ENCODE data around the gene DHX34. TPM values are rescaled to one million over a fixed set of nuclear protein-coding genes. Genes with fewer than 3 reads are reported as not detected.
"Not testable (repeated sequence)": the region's sequence is repeated elsewhere in the genome, so short reads cannot be mapped to it uniquely, and the experiment has no call there.

DHX34 gene
- polyA plus RNA-seq: 10 to 100 TPM in 1 of 2 donors, 1 to 10 TPM in 1; 9.4 to 15.6 TPM

DNA sequence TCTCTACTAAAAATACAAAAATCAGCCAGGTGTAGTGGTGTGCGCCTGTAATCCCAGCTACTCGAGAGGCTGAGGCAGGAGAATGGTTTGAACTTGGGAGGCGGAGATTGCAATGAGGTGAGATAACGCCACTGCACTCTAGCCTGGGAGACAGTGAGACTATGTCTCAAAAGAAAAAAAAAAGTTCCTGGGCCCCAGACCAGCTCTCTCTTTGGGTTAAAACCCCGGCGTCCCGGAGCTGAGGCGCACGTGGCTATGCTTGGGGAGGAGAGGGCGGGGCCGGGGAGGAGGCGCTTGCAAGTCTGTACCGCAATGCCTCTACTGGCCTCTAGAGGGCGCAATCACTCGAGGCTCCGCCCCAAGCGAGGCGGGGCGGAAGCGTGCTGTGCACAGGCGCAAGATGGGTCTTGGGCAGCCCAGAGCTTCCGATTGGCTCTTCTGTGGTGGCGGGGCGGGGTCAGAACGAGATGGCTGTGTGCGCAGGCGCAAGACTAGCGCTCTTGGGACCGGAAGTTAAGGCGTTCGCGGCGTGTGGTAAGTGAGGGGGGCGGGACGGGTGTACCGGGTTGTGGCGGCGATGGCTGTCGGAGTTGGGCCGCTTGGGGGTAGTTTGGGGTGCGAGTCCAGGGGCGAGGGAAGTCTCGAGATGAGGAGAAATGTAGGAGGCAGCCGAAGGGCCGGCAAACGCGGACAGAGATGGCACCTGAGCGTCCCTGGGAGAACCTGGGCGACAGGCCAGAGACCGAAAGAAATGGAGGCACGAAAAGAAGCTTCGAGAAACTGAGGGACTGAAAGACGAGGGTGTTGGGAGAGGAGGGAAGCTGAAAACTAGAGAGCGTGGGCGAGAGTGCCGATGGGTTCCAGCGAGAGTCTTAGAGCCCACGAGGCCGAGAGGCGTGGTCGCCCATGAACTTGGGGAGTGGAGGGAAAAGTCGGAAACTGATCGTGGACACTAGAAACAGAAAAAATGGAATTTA, at the start of gene DHX34:
DHX34 (plus strand) TSS at position 497 of the 977 bp plus-strand sequence. CDS start 3,716 bp downstream, outside the sequence.
- WGBS, 2 donors: 3% methylated on average over 62 to 63 of the region's 63 CpGs
- Histone ChIP-seq H3K27ac (ENCODE audit: low read depth in 2 of 2, low read length in 1 of 2) (peak within 1 kb of the TSS; percentile 60 to 69), H3K27me3 (ENCODE audit: control insufficient read depth in 1 of 2, insufficient read depth in 2 of 2, low read length in 2 of 2) (no peaks in the 10 kb centered on the region), H3K9me3 (ENCODE audit: control insufficient read depth in 2 of 2, insufficient read depth in 1 of 2, low read depth in 1 of 2, low read length in 1 of 2) (no peaks in the 10 kb centered on the region), H3K36me3 (ENCODE audit: control insufficient read depth in 2 of 2, insufficient read depth in 2 of 2, low read length in 1 of 2) (peaks cover 8 to 10% of the 10 kb centered on the region in 2 donors), H3K4me3 (ENCODE audit: low read depth in 1 of 2, low read length in 2 of 2) (peak within 1 kb of the TSS; percentile 71 to 87), H3K4me1 (ENCODE audit: control insufficient read depth in 2 of 2, insufficient read depth in 2 of 2, low read length in 1 of 2) (no peaks in the 10 kb centered on the region)

- WGBS, 2 donors: 92 to 93% methylated on average over 13 to 14 of the region's 14 CpGs
Observed at GRCh38 chr19:47300867-47301266, 48.2 kb upstream of the DHX34 start.

GRCh38 chr19:47302249-47302648, 46.9 kb upstream of the DHX34 start:
- no peaks in the 10 kb centered on the region for H3K27me3 ChIP-seq (ENCODE audit: control insufficient read depth in 1 of 2, insufficient read depth in 2 of 2, low read length in 2 of 2)
- no peak overlapping the region for H3K27ac ChIP-seq (ENCODE audit: low read depth in 2 of 2, low read length in 1 of 2)
- WGBS, 2 donors: 92% methylated on average over 10 of the region's 10 CpGs
- no peak overlapping the region for H3K4me3 ChIP-seq (ENCODE audit: low read depth in 1 of 2, low read length in 2 of 2)
- no peaks in the 10 kb centered on the region for H3K9me3 ChIP-seq (ENCODE audit: control insufficient read depth in 2 of 2, insufficient read depth in 1 of 2, low read depth in 1 of 2, low read length in 1 of 2)
- no peaks in the 10 kb centered on the region for H3K36me3 ChIP-seq (ENCODE audit: control insufficient read depth in 2 of 2, insufficient read depth in 2 of 2, low read length in 1 of 2)
- H3K4me1 ChIP-seq (ENCODE audit: control insufficient read depth in 2 of 2, insufficient read depth in 2 of 2, low read length in 1 of 2): peaks cover 0 to 2% of the 10 kb centered on the region in 2 donors

More at GRCh38 chr19:47300867-47301266, 48.2 kb upstream of the DHX34 start:
- not testable (repeated sequence) for H3K9me3 ChIP-seq (ENCODE audit: control insufficient read depth in 2 of 2, insufficient read depth in 1 of 2, low read depth in 1 of 2, low read length in 1 of 2); H3K27ac ChIP-seq (ENCODE audit: low read depth in 2 of 2, low read length in 1 of 2); H3K4me3 ChIP-seq (ENCODE audit: low read depth in 1 of 2, low read length in 2 of 2); H3K4me1 ChIP-seq (ENCODE audit: control insufficient read depth in 2 of 2, insufficient read depth in 2 of 2, low read length in 1 of 2); H3K27me3 ChIP-seq (ENCODE audit: control insufficient read depth in 1 of 2, insufficient read depth in 2 of 2, low read length in 2 of 2); H3K36me3 ChIP-seq (ENCODE audit: control insufficient read depth in 2 of 2, insufficient read depth in 2 of 2, low read length in 1 of 2)

DNA sequence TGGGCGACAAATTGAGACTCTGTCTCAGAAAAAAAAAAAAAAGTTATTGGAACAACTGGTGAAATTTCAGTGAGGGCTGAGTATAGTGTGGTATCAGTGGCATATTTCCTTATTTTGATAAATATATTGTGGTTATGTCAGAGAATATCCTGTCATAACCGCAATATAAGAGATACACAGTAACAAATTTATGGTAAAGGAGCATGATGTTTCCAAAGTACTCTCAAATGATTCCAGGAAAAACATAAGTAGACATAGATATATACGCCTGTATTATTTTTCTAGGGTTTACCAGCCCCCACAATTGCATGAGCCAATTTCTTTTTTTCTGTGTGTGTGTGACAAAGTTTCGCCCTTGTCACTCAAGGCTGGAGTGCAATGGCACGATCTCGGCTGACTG, 45.1 kb upstream of the DHX34 start:
- WGBS, 2 donors: 73 to 82% methylated on average over 6 of the region's 6 CpGs
- H3K27ac ChIP-seq (ENCODE audit: low read depth in 2 of 2, low read length in 1 of 2): no peak overlapping the region
- H3K36me3 ChIP-seq (ENCODE audit: control insufficient read depth in 2 of 2, insufficient read depth in 2 of 2, low read length in 1 of 2): no peaks in the 10 kb centered on the region
- no peak overlapping the region for H3K4me3 ChIP-seq (ENCODE audit: low read depth in 1 of 2, low read length in 2 of 2)
- H3K27me3 ChIP-seq (ENCODE audit: control insufficient read depth in 1 of 2, insufficient read depth in 2 of 2, low read length in 2 of 2): no peaks in the 10 kb centered on the region
- H3K9me3 ChIP-seq (ENCODE audit: control insufficient read depth in 2 of 2, insufficient read depth in 1 of 2, low read depth in 1 of 2, low read length in 1 of 2): no peaks in the 10 kb centered on the region
- peaks cover 0 to 2% of the 10 kb centered on the region in 2 donors for H3K4me1 ChIP-seq (ENCODE audit: control insufficient read depth in 2 of 2, insufficient read depth in 2 of 2, low read length in 1 of 2)

DNA sequence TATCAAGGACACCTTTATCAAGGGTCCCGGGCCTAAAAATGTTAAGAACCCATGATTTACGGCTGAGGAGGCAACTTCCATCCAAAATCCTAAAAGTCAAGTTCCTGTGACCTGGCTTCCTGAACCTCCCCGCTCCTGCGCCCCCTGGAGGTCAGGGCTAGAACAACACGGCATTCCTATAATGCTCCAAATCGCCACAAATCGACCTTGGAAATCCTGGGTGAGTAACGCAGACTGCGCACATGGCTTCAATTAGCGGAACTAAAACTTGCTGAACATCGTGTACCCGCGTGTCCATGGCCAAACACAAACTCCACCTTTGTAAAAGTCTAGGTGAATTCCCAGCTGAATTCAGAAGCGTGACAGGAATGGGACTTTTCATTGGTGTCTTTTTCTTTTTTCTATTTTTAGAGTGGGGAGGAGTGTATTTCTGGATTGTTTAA, 43.8 kb upstream of the DHX34 start:
- whole genome bisulfite sequencing, 2 donors: 4 to 6% methylated on average over 14 of the region's 14 CpGs
- Histone ChIP-seq H3K9me3 (ENCODE audit: control insufficient read depth in 2 of 2, insufficient read depth in 1 of 2, low read depth in 1 of 2, low read length in 1 of 2) (no peaks in the 10 kb centered on the region), H3K36me3 (ENCODE audit: control insufficient read depth in 2 of 2, insufficient read depth in 2 of 2, low read length in 1 of 2) (no peaks in the 10 kb centered on the region), H3K4me1 (ENCODE audit: control insufficient read depth in 2 of 2, insufficient read depth in 2 of 2, low read length in 1 of 2) (peaks cover 0 to 2% of the 10 kb centered on the region in 2 donors), H3K27ac (ENCODE audit: low read depth in 2 of 2, low read length in 1 of 2) (no peak overlapping the region), H3K4me3 (ENCODE audit: low read depth in 1 of 2, low read length in 2 of 2) (no peak overlapping the region), H3K27me3 (ENCODE audit: control insufficient read depth in 1 of 2, insufficient read depth in 2 of 2, low read length in 2 of 2) (no peaks in the 10 kb centered on the region)

- no peaks in the 10 kb centered on the region for H3K9me3 ChIP-seq (ENCODE audit: control insufficient read depth in 2 of 2, insufficient read depth in 1 of 2, low read depth in 1 of 2, low read length in 1 of 2)
- no peak overlapping the region for H3K4me3 ChIP-seq (ENCODE audit: low read depth in 1 of 2, low read length in 2 of 2)
- H3K27me3 ChIP-seq (ENCODE audit: control insufficient read depth in 1 of 2, insufficient read depth in 2 of 2, low read length in 2 of 2): no peaks in the 10 kb centered on the region
- WGBS, 2 donors: 88 to 95% methylated on average over 3 of the region's 3 CpGs
- no peaks in the 10 kb centered on the region for H3K36me3 ChIP-seq (ENCODE audit: control insufficient read depth in 2 of 2, insufficient read depth in 2 of 2, low read length in 1 of 2)
- no peak overlapping the region for H3K27ac ChIP-seq (ENCODE audit: low read depth in 2 of 2, low read length in 1 of 2)
- peaks cover 0 to 2% of the 10 kb centered on the region in 2 donors for H3K4me1 ChIP-seq (ENCODE audit: control insufficient read depth in 2 of 2, insufficient read depth in 2 of 2, low read length in 1 of 2)
Observed at GRCh38 chr19:47306303-47306702, 42.8 kb upstream of the DHX34 start.

- Histone ChIP-seq H3K27me3 (ENCODE audit: control insufficient read depth in 1 of 2, insufficient read depth in 2 of 2, low read length in 2 of 2) (no peaks in the 10 kb centered on the region), H3K4me3 (ENCODE audit: low read depth in 1 of 2, low read length in 2 of 2) (no peak overlapping the region), H3K27ac (ENCODE audit: low read depth in 2 of 2, low read length in 1 of 2) (no peak overlapping the region), H3K36me3 (ENCODE audit: control insufficient read depth in 2 of 2, insufficient read depth in 2 of 2, low read length in 1 of 2) (no peaks in the 10 kb centered on the region), H3K4me1 (ENCODE audit: control insufficient read depth in 2 of 2, insufficient read depth in 2 of 2, low read length in 1 of 2) (peaks cover 0 to 2% of the 10 kb centered on the region in 2 donors), H3K9me3 (ENCODE audit: control insufficient read depth in 2 of 2, insufficient read depth in 1 of 2, low read depth in 1 of 2, low read length in 1 of 2) (no peaks in the 10 kb centered on the region)
- 58 to 65% methylated on average over 8 of the region's 8 CpGs for WGBS, 2 donors
Observed at GRCh38 chr19:47309038-47309437, 40.1 kb upstream of the DHX34 start.

GRCh38 chr19:47309608-47310007, 39.5 kb upstream of the DHX34 start, which contains the start of gene C5AR1:
Gene C5AR1, plus strand, starts transcription at chr19:47309861. Its CDS starts 35 bp downstream, at chr19:47309896.
- H3K27ac ChIP-seq (ENCODE audit: low read depth in 2 of 2, low read length in 1 of 2): no peak within 1 kb of the TSS
- H3K4me3 ChIP-seq (ENCODE audit: low read depth in 1 of 2, low read length in 2 of 2): no peak within 1 kb of the TSS
- H3K27me3 ChIP-seq (ENCODE audit: control insufficient read depth in 1 of 2, insufficient read depth in 2 of 2, low read length in 2 of 2): no peaks in the 10 kb centered on the region

GRCh38 chr19:47310323-47310722, 38.8 kb upstream of the DHX34 start:
- no peaks in the 10 kb centered on the region for H3K27me3 ChIP-seq (ENCODE audit: control insufficient read depth in 1 of 2, insufficient read depth in 2 of 2, low read length in 2 of 2)
- H3K9me3 ChIP-seq (ENCODE audit: control insufficient read depth in 2 of 2, insufficient read depth in 1 of 2, low read depth in 1 of 2, low read length in 1 of 2): no peaks in the 10 kb centered on the region
- H3K36me3 ChIP-seq (ENCODE audit: control insufficient read depth in 2 of 2, insufficient read depth in 2 of 2, low read length in 1 of 2): no peaks in the 10 kb centered on the region
- no peak overlapping the region for H3K4me3 ChIP-seq (ENCODE audit: low read depth in 1 of 2, low read length in 2 of 2)
- H3K4me1 ChIP-seq (ENCODE audit: control insufficient read depth in 2 of 2, insufficient read depth in 2 of 2, low read length in 1 of 2): peaks cover 0 to 1% of the 10 kb centered on the region in 2 donors
- 91 to 92% methylated on average over 2 of the region's 2 CpGs for WGBS, 2 donors
- no peak overlapping the region for H3K27ac ChIP-seq (ENCODE audit: low read depth in 2 of 2, low read length in 1 of 2)

More at GRCh38 chr19:47309608-47310007, 39.5 kb upstream of the DHX34 start, which contains the start of gene C5AR1:
- Histone ChIP-seq H3K4me1 (ENCODE audit: control insufficient read depth in 2 of 2, insufficient read depth in 2 of 2, low read length in 1 of 2) (peaks cover 0 to 2% of the 10 kb centered on the region in 2 donors), H3K36me3 (ENCODE audit: control insufficient read depth in 2 of 2, insufficient read depth in 2 of 2, low read length in 1 of 2) (no peaks in the 10 kb centered on the region), H3K9me3 (ENCODE audit: control insufficient read depth in 2 of 2, insufficient read depth in 1 of 2, low read depth in 1 of 2, low read length in 1 of 2) (no peaks in the 10 kb centered on the region)
- 48 to 49% methylated on average over 11 to 12 of the region's 12 CpGs for WGBS, 2 donors

Data from esophagus (tissue), 2 donors.